Measurements from ENCODE around the gene PPFIA2. TPM values are rescaled to one million over a fixed set of nuclear protein-coding genes. Genes with fewer than 3 reads are reported as not detected.

The PPFIA2 gene
- total RNA-seq, 1 experiment from 2014 or later, result not detected

DNA sequence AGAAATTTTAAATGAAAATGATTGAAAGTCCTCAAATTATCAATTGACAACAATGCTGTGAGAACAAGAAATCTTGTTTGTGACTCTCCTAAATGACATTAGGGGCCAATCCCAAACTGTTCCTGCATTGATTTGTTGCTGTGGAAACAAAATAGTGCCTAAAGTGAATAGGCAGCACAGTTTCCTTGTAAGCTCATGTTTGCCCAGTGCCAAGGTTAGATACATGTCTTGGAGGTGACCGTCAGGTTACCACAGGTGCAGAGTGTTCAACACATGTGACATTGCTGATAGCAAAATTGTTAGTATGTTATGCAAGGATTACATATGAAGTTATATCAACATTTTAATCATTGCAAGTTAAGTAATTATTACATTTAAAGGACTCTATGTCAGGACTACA lies 388.7 kb downstream of the PPFIA2 start:
- POLR2A ChIA-PET (ENCODE audit: unreplicated experiment), result no interaction called here
- BruUV-seq (replicated peaks), result no TSS peak
- intact Hi-C loops (cut with micrococcal nuclease), result no loop called here

DNA sequence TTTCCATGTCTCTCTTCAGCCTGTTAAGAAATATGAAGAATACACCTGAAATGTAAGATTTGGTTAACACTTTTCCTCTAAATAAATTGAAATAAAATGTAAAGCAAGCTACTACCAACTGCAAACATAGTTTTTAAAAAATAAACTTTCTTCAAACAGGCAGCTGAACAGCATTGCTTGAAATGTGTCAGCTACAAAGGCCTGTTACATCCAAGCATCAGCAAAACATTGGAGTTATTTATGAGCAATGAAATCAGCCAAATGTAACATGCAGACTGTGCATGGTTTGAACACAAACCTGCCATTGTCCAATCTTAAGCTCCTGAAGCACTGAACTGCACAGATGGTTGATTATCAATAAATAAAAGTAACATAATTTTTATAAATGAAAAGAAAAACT lies 390.0 kb downstream of the PPFIA2 start:
- Histone ChIP-seq H3K4me3 (ENCODE audit: low read length) (no peak overlapping the region), H3F3A (ENCODE audit: low read length, unreplicated experiment) (no peaks in the 10 kb centered on the region), H3K4me2 (ENCODE audit: low read length) (no peak overlapping the region), H2AFZ (ENCODE audit: low read length) (no peak overlapping the region), H3K27me3 (ENCODE audit: low read length) (no peaks in the 10 kb centered on the region), H3K36me3 (ENCODE audit: low read depth, low read length) (no peaks in the 10 kb centered on the region), H3K79me2 (ENCODE audit: low read length) (no peaks in the 10 kb centered on the region), H4K20me1 (ENCODE audit: low read length) (no peaks in the 10 kb centered on the region), H3K4me1 (ENCODE audit: insufficient read depth, low read length) (no peaks in the 10 kb centered on the region), H3K9me2 (replicated peaks; ENCODE audit: low read length) (no peaks in the 10 kb centered on the region), H3K27ac (ENCODE audit: low read length) (no peak overlapping the region), H3K9ac (ENCODE audit: low read length) (no peak overlapping the region), H3K9me3 (ENCODE audit: low read length) (no peaks in the 10 kb centered on the region)
- ATAC-seq, result no peak
- BruUV-seq (replicated peaks), result no TSS peak
- intact Hi-C loops (cut with micrococcal nuclease), result no loop called here
- ChIA-PET POLR2A (ENCODE audit: unreplicated experiment) (no interaction called here), CTCF (no interaction called here)
- no peak for DNase-seq
- TF ChIP-seq, protein P1, sequence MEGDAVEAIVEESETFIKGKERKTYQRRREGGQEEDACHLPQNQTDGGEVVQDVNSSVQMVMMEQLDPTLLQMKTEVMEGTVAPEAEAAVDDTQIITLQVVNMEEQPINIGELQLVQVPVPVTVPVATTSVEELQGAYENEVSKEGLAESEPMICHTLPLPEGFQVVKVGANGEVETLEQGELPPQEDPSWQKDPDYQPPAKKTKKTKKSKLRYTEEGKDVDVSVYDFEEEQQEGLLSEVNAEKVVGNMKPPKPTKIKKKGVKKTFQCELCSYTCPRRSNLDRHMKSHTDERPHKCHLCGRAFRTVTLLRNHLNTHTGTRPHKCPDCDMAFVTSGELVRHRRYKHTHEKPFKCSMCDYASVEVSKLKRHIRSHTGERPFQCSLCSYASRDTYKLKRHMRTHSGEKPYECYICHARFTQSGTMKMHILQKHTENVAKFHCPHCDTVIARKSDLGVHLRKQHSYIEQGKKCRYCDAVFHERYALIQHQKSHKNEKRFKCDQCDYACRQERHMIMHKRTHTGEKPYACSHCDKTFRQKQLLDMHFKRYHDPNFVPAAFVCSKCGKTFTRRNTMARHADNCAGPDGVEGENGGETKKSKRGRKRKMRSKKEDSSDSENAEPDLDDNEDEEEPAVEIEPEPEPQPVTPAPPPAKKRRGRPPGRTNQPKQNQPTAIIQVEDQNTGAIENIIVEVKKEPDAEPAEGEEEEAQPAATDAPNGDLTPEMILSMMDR (conservative IDR thresholded peaks at IDR 0.05; ENCODE audit: low read depth, low read length), result no peak
- no peak for TF ChIP-seq EZH2phosphoT487 (IDR thresholded peaks at IDR 0.05; ENCODE audit: borderline replicate concordance, low read length)

More for the DNA sequence above, 388.7 kb downstream of the PPFIA2 start:
- Histone ChIP-seq H3K4me1 (ENCODE audit: insufficient read depth, low read length) (no peaks in the 10 kb centered on the region), H4K20me1 (ENCODE audit: low read length) (no peaks in the 10 kb centered on the region), H3K27me3 (ENCODE audit: low read length) (no peaks in the 10 kb centered on the region), H3K79me2 (ENCODE audit: low read length) (no peaks in the 10 kb centered on the region), H2AFZ (ENCODE audit: low read length) (no peak overlapping the region), H3K4me3 (ENCODE audit: low read length) (no peak overlapping the region), H3K36me3 (ENCODE audit: low read depth, low read length) (no peaks in the 10 kb centered on the region), H3K9me2 (replicated peaks; ENCODE audit: low read length) (no peaks in the 10 kb centered on the region), H3F3A (ENCODE audit: low read length, unreplicated experiment) (no peaks in the 10 kb centered on the region), H3K4me2 (ENCODE audit: low read length) (no peak overlapping the region), H3K27ac (ENCODE audit: low read length) (no peak overlapping the region), H3K9ac (ENCODE audit: low read length) (no peak overlapping the region), H3K9me3 (ENCODE audit: low read length) (no peaks in the 10 kb centered on the region)
- no peak for ATAC-seq
- no peak for TF ChIP-seq EZH2phosphoT487 (IDR thresholded peaks at IDR 0.05; ENCODE audit: borderline replicate concordance, low read length)
- TF ChIP-seq, protein P1 (conservative IDR thresholded peaks at IDR 0.05; ENCODE audit: low read depth, low read length), result no peak
- TF ChIP-seq EZH2 (IDR thresholded peaks at IDR 0.05; ENCODE audit: low read length, unreplicated experiment), result no peak
- DNase-seq, result no peak
- CTCF ChIA-PET, result no interaction called here

DNA sequence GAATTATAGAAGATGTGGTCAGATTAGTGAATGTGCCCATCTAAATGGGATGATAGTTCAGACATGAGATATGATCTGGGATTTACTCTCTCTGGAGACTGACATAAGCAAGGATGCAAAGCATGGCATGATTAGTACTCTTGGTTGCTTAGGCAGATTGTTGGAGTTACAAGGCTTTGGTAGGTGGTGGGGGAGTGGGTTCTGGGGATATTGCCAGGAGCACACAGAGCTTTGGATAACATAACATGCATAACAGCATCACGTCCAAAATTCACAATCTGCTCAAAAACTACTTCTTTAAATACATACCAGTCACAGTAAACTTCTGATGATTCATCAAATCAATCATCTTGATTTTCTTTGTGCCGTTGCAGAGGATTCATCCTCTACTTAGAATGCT lies 393.9 kb downstream of the PPFIA2 start:
- DNase-seq (no peak), ATAC-seq (no peak)
- Histone ChIP-seq H3K9ac (ENCODE audit: low read length) (no peak overlapping the region), H3F3A (ENCODE audit: low read length, unreplicated experiment) (no peaks in the 10 kb centered on the region), H2AFZ (ENCODE audit: low read length) (no peak overlapping the region), H3K27me3 (ENCODE audit: low read length) (no peaks in the 10 kb centered on the region), H3K27ac (ENCODE audit: low read length) (no peak overlapping the region), H3K79me2 (ENCODE audit: low read length) (no peaks in the 10 kb centered on the region), H3K36me3 (ENCODE audit: low read depth, low read length) (no peaks in the 10 kb centered on the region), H4K20me1 (ENCODE audit: low read length) (no peaks in the 10 kb centered on the region), H3K9me2 (replicated peaks; ENCODE audit: low read length) (no peaks in the 10 kb centered on the region), H3K4me2 (ENCODE audit: low read length) (no peak overlapping the region), H3K4me3 (ENCODE audit: low read length) (no peak overlapping the region), H3K9me3 (ENCODE audit: low read length) (no peaks in the 10 kb centered on the region), H3K4me1 (ENCODE audit: insufficient read depth, low read length) (no peaks in the 10 kb centered on the region)
- BruUV-seq (replicated peaks), result no TSS peak
- CTCF ChIA-PET, result no interaction called here
- POLR2A ChIA-PET (ENCODE audit: unreplicated experiment), result no interaction called here
- intact Hi-C loops (cut with micrococcal nuclease), result no loop called here
- no peak for TF ChIP-seq EZH2phosphoT487 (IDR thresholded peaks at IDR 0.05; ENCODE audit: borderline replicate concordance, low read length)
- TF ChIP-seq, protein P1 (conservative IDR thresholded peaks at IDR 0.05; ENCODE audit: low read depth, low read length), result no peak
- no peak for TF ChIP-seq EZH2 (IDR thresholded peaks at IDR 0.05; ENCODE audit: low read length, unreplicated experiment)

Data from PC-3 (cell line).